HepG2 (cell line): ENCODE measurements around the gene SNED1. TPM values are rescaled to one million over a fixed set of nuclear protein-coding genes. Genes with fewer than 3 reads are reported as not detected.

Source experiments
- ATAC-seq: fragments of 200-7000 bp; cut with Tn5 transposase; 3 replicates; pipeline ENCODE4 v1.9.1; 2020; ENCODE audit warnings: mild to moderate bottlenecking, moderate library complexity
- BruUV-seq: library from RNA; stranded (reverse); fragments of 400-500 nt; replicated peaks from 2 replicates; lab custom pipeline; 2021; lab: Mats Ljungman, UMichigan
- CTCF ChIA-PET: fragments of 300-600 bp; formaldehyde crosslinking; extraction: SDS; loops from one replicate; lab custom pipeline; 2021; ENCODE audit warnings: low total read pairs, inconsistent platforms, low intra/inter-chr PET ratio; lab: Yijun Ruan, JAX
- POLR2A ChIA-PET: fragments of 350-600 bp; sonication (Branson Sonifier 250); formaldehyde crosslinking; loops from one replicate; lab custom pipeline; 2020; ENCODE audit warnings: antibody characterized with exemption, inconsistent platforms; lab: Yijun Ruan, JAX
- DNase-seq: peaks from one replicate; pipeline ENCODE4 v3.0.0-alpha.2; 2015; ENCODE audit warnings: low spot score
- FAIRE-seq: peaks from 3 replicates; lab custom pipeline; 2011; peaks lifted over from hg19 to GRCh38; lab: Jason Lieb, UNC
- H2AFZ ChIP-seq: one replicate; pipeline ENCODE4 v1.6.1; 2011; ENCODE audit warnings: low read length, inconsistent platforms
- H3K27ac ChIP-seq: fragments of 300-600 bp; 3 replicates; pipeline ENCODE4 v1.8.0; 2011; ENCODE audit warnings: mixed run types, mild to moderate bottlenecking, mixed read lengths, low read length, inconsistent platforms; ENCODE audit not compliant: insufficient read depth; ENCODE audit errors: extremely low read length
- H3K27me3 ChIP-seq, 2 experiments: fragments of 200-600 bp in 1 of 2; 2 replicates in 1 of 2; 3 replicates in 1 of 2; pipeline versions ENCODE4 v1.6.0 to v1.8.0; 2011; ENCODE audit warnings: low read length in 2 of 2, mild to moderate bottlenecking in 2 of 2, moderate library complexity in 2 of 2, inconsistent platforms in 1 of 2; ENCODE audit not compliant: insufficient read depth in 2 of 2, control insufficient read depth in 1 of 2
- H3K36me3 ChIP-seq, 2 experiments: fragments of 200-600 bp in 1 of 2; replicated peaks in 1 of 2; 2 replicates in 1 of 2; 3 replicates in 1 of 2; pipeline versions ENCODE4 v1.5.1 to v1.8.0; 2011; ENCODE audit warnings: low read length in 2 of 2, inconsistent platforms in 1 of 2; ENCODE audit not compliant: insufficient read depth in 2 of 2, control insufficient read depth in 1 of 2
- H3K4me1 ChIP-seq: 2 replicates; pipeline ENCODE4 v1.5.1; 2012; ENCODE audit warnings: low read length, inconsistent platforms; ENCODE audit not compliant: insufficient read depth
- H3K4me2 ChIP-seq: 2 replicates; pipeline ENCODE4 v1.6.0; 2011; ENCODE audit warnings: low read depth, low read length, inconsistent platforms
- H3K4me3 ChIP-seq, 3 experiments: fragments of 200-600 bp in 1 of 3; sonication (generic), shearing (Covaris generic) in 1 of 3; replicated peaks in 1 of 3; 2 replicates each; pipeline ENCODE4 v1.5.1; 2011 to 2016; ENCODE audit warnings: low read length in 3 of 3, inconsistent platforms in 2 of 3, low read depth in 2 of 3, mild to moderate bottlenecking in 2 of 3, control low read depth in 1 of 3, mixed read lengths in 1 of 3; ENCODE audit not compliant: insufficient read depth in 1 of 3
- H3K79me2 ChIP-seq: one replicate; pipeline ENCODE4 v1.6.1; 2011; ENCODE audit warnings: low read length, inconsistent platforms; ENCODE audit not compliant: insufficient read depth
- H3K9ac ChIP-seq: 2 replicates; pipeline ENCODE4 v1.6.0; 2011; ENCODE audit warnings: mild to moderate bottlenecking, low read depth, low read length, inconsistent platforms; ENCODE audit not compliant: insufficient read depth
- H3K9me3 ChIP-seq: 2 replicates; pipeline ENCODE4 v1.5.1; 2012; ENCODE audit warnings: mild to moderate bottlenecking, low read length
- H4K20me1 ChIP-seq: 2 replicates; pipeline ENCODE4 v1.6.0; 2011; ENCODE audit warnings: inconsistent platforms, mild to moderate bottlenecking, low read length, moderate library complexity; ENCODE audit not compliant: insufficient read depth
- AHR ChIP-seq: IDR thresholded peaks from 2 replicates; pipeline ENCODE4 v1.6.1; 2018; ENCODE audit warnings: missing genetic modification reagents, missing compliant biosample characterization
- BORCS8-MEF2B ChIP-seq: sonication (generic); formaldehyde crosslinking; IDR thresholded peaks from 2 replicates; pipeline ENCODE4 v1.8.0; 2022; ENCODE audit warnings: mild to moderate bottlenecking, missing genetic modification reagents
- CERS6 ChIP-seq: sonication (generic); formaldehyde crosslinking; IDR thresholded peaks from 2 replicates; pipeline ENCODE4 v1.5.0; 2020; ENCODE audit warnings: missing genetic modification reagents
- HNRNPL ChIP-seq: fragments of 200-400 bp; formaldehyde crosslinking; IDR thresholded peaks from 2 replicates; pipeline ENCODE4 v1.6.1; 2017; ENCODE audit warnings: mild to moderate bottlenecking, low read depth, low read length
- HNRNPLL ChIP-seq: fragments of 200-400 bp; formaldehyde crosslinking; IDR thresholded peaks from 2 replicates; pipeline ENCODE4 v1.6.1; 2017; ENCODE audit warnings: mild to moderate bottlenecking, low read depth, low read length; ENCODE audit not compliant: poor library complexity, severe bottlenecking
- MEF2D ChIP-seq: sonication (generic); formaldehyde crosslinking; IDR thresholded peaks from 2 replicates; pipeline ENCODE4 v1.5.1; 2020; ENCODE audit warnings: mild to moderate bottlenecking, missing genetic modification reagents
- YEATS4 ChIP-seq: sonication (generic); formaldehyde crosslinking; IDR thresholded peaks from 2 replicates; pipeline ENCODE4 v1.4.0; 2020; ENCODE audit warnings: missing genetic modification reagents, borderline replicate concordance
- ZBTB40 ChIP-seq, 2 experiments: fragments of 450-650 bp in 1 of 2; sonication (generic) in 1 of 2; formaldehyde crosslinking in 1 of 2; IDR thresholded peaks; 2 replicates each; pipeline versions ENCODE4 v1.6.1 to v1.8.0; 2016 to 2022; ENCODE audit warnings: antibody characterized with exemption in 1 of 2, mild to moderate bottlenecking in 1 of 2, missing genetic modification reagents in 1 of 2
- ZBTB44 ChIP-seq: sonication (generic); formaldehyde crosslinking; IDR thresholded peaks from 2 replicates; pipeline ENCODE4 v1.4.0; 2020; ENCODE audit warnings: missing genetic modification reagents
- ZNF44 ChIP-seq: sonication (generic); formaldehyde crosslinking; IDR thresholded peaks from 2 replicates; pipeline ENCODE4 v1.5.1; 2020; ENCODE audit warnings: mild to moderate bottlenecking, missing genetic modification reagents
- ZNF839 ChIP-seq: sonication (generic); formaldehyde crosslinking; IDR thresholded peaks from 2 replicates; pipeline ENCODE4 v1.4.0; 2020; ENCODE audit warnings: missing genetic modification reagents, mild to moderate bottlenecking, borderline replicate concordance
- WGBS: methylation state at CpG from one replicate; pipeline ENCODE4 v1.1.6; 2017; ENCODE audit warnings: low lambda C conversion rate; 5-methylcytosine and 5-hydroxymethylcytosine counted together
- in situ Hi-C: cut with HindIII; loops from 2 replicates; pipeline ENCODE4 v1.10.0; 2017; ENCODE audit warnings: low pct_unique_long_range_greater_than_20kb; ENCODE audit not compliant: extremely low pct_ligation_motif_present
- intact Hi-C: fragments of 100-400 bp; cut with micrococcal nuclease; formaldehyde crosslinking; loops from one replicate; pipeline ENCODE4 v1.10.0; 2022; ENCODE audit not compliant: unreplicated experiment
- polyA plus RNA-seq, 8 experiments: library from polyadenylated mRNA; depleted of rRNA in 3 of 8; stranded (reverse) in 7 of 8; unstranded in 1 of 8; fragments of >200 nt; fragmentation: Illumina TruSeq in 4 of 8; extraction: Trizol in 4 of 8; gene quantifications; 2 replicates each; pipeline versions ENCODE4 v1.2.1 to v1.2.3, GENCODE V29; 2011 to 2016; ENCODE audit warnings: low read depth in 4 of 8, missing spikeins in 1 of 8, mixed read lengths in 1 of 8; ENCODE audit not compliant: insufficient read depth in 1 of 8
- total RNA-seq, 5 experiments: library from RNA; depleted of rRNA; stranded (reverse); fragments of >200 nt; fragmentation: Illumina TruSeq; extraction: Trizol; gene quantifications; 2 replicates each; pipeline ENCODE4 v1.2.3, GENCODE V29; 2016; ENCODE audit warnings: low read depth in 1 of 5

The SNED1 gene
- total and polyA plus RNA-seq, 2 of the 13 experiments (the other 11 are each of a cell fraction or from before 2014, with no cell fraction given) = 0.15 to 0.65 TPM

GRCh38 chr2:240972636-240973521 is 25.5 kb upstream of the SNED1 start:
- Histone ChIP-seq H3K4me1 (peaks cover 34% of the 10 kb centered on the region), H2AFZ (no peak overlapping the region), H3K79me2 (no peaks in the 10 kb centered on the region), H3K9me3 (no peaks in the 10 kb centered on the region), H3K27me3 (peaks cover 9 to 48% of the 10 kb centered on the region in 2 experiments; a peak in 4 of 5 replicates), H3K4me2 (no peak overlapping the region), H3K4me3 (no peak overlapping the region), H3K9ac (no peak overlapping the region), H3K36me3 (no peaks in the 10 kb centered on the region), H3K27ac (no peak overlapping the region), H4K20me1 (no peaks in the 10 kb centered on the region)
- ChIA-PET POLR2A (no interaction called here), CTCF (no interaction called here)
- no peak for DNase-seq
- FAIRE-seq = no peak
- BruUV-seq = no TSS peak
- in situ Hi-C loops = no loop called here
- intact Hi-C loops = no loop called here
- ATAC-seq = no peak
- WGBS = 21% methylated on average over 17 of the region's 17 CpGs
- TF ChIP-seq HNRNPLL = peak; percentile 22
- TF ChIP-seq CERS6 (CRISPR knock-in tag) = no peak
- TF ChIP-seq HNRNPL = peak; percentile 73; the same call in 1 of the 2 replicates
- TF ChIP-seq ZNF44 = no peak
- no peak for TF ChIP-seq MEF2D (CRISPR knock-in tag)
- no peak for TF ChIP-seq ZNF839 (CRISPR knock-in tag)
- no peak for TF ChIP-seq ZBTB40 (IDR thresholded peaks at IDR 0.05)
- TF ChIP-seq ZBTB40 (CRISPR knock-in tag; IDR thresholded peaks at IDR 0.05) = no peak
- TF ChIP-seq ZBTB44 (CRISPR knock-in tag) = no peak
- TF ChIP-seq YEATS4 (CRISPR knock-in tag) = no peak
- no peak for TF ChIP-seq AHR
- TF ChIP-seq BORCS8-MEF2B (CRISPR knock-in tag) = no peak
